HG02759 (cell line): Measurements from ENCODE around the gene SS18L1.
A peak's percentile ranks its signal among the peaks of the same experiment; 100 is the strongest.

Experiments used
- ATAC-seq: cut with Tn5 transposase; IDR thresholded peaks from one replicate; pipeline ENCODE4 v1.9.1; 2021; ENCODE audit warnings: mild to moderate bottlenecking, moderate library complexity; ENCODE audit not compliant: unreplicated experiment

SS18L1 gene

GRCh38 chr20:62191781-62192559, 48.4 kb downstream of the SS18L1 start:
- no peak for ATAC-seq

- no peak for ATAC-seq
Measured at GRCh38 chr20:62192635-62193034, 49.1 kb downstream of the SS18L1 start.

GRCh38 chr20:62193079-62194025, 49.8 kb downstream of the SS18L1 start:
- ATAC-seq: no peak

GRCh38 chr20:62195075-62195405, 51.5 kb downstream of the SS18L1 start:
- ATAC-seq: no peak

GRCh38 chr20:62195736-62196135, 52.2 kb downstream of the SS18L1 start:
- ATAC-seq: no peak

- ATAC-seq: no peak
Measured at GRCh38 chr20:62196286-62196685, 52.7 kb downstream of the SS18L1 start.

- ATAC-seq: no peak
Measured at GRCh38 chr20:62197311-62197710, 53.7 kb downstream of the SS18L1 start.

- ATAC-seq: no peak
Measured at GRCh38 chr20:62197801-62198200, 54.2 kb downstream of the SS18L1 start.

GRCh38 chr20:62198496-62198895, 54.9 kb downstream of the SS18L1 start:
- ATAC-seq: no peak

GRCh38 chr20:62198931-62199330, 55.4 kb downstream of the SS18L1 start:
- no peak for ATAC-seq

- ATAC-seq: no peak
Measured at GRCh38 chr20:62200491-62201172, 57.1 kb downstream of the SS18L1 start.

GRCh38 chr20:62201173-62202082, 57.9 kb downstream of the SS18L1 start:
- peak; percentile 86 for ATAC-seq

- ATAC-seq: no peak
Measured at GRCh38 chr20:62202083-62202395, 58.5 kb downstream of the SS18L1 start.

GRCh38 chr20:62202676-62203377, 59.3 kb downstream of the SS18L1 start:
- ATAC-seq: no peak

GRCh38 chr20:62203378-62204030, 59.9 kb downstream of the SS18L1 start:
- no peak for ATAC-seq

GRCh38 chr20:62205618-62206387, 62.2 kb downstream of the SS18L1 start:
- no peak for ATAC-seq

- ATAC-seq: no peak
Measured at GRCh38 chr20:62206388-62206775, 62.8 kb downstream of the SS18L1 start.

- ATAC-seq: no peak
Measured at GRCh38 chr20:62208061-62208794, 64.7 kb downstream of the SS18L1 start.
